ENCODE data around the gene SIK3.

DNA sequence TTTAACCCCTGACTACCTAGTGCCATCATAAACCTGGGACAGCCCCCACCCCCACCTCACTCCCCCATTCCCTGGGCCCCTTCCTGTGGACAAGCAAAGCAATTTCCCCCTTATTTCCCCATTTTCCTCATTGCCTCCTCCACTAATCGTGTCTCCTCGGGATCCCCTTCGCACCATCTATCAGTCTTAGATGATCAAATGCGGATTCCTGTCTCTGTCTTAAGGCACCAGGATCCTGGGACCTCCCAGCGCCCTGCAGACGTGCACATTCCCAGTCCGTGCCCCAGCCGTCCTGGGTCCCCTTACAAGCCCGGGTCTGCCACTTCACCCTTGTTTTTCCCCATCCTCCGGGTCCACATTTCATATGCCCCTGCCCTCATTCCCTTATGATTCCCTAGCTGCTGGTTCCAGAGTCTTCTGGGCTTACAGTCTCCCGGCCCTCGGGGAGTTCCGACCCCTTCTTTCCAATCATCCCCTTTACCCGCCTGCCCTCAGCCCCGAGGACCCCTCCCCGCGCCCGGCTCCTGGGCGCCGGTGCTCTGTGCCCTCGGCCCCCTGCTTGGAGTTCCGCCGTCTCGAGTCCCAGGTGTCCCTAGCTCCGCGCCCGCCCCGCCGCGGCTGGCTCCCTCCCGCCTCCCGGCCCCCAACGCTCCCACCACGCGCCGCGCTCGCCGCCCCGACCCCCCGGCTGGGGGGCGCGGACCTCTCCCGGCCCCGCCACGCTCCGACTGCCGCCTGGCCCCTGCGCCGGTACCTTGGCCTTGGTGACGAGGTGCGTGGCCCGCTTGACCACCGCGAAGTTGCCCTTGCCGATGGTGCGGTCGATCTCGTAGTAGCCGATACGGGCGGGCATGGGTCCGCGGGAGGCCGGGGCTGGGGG lies 599 bp downstream of the SIK3 start:
- TF ChIP-seq, protein P1, sequence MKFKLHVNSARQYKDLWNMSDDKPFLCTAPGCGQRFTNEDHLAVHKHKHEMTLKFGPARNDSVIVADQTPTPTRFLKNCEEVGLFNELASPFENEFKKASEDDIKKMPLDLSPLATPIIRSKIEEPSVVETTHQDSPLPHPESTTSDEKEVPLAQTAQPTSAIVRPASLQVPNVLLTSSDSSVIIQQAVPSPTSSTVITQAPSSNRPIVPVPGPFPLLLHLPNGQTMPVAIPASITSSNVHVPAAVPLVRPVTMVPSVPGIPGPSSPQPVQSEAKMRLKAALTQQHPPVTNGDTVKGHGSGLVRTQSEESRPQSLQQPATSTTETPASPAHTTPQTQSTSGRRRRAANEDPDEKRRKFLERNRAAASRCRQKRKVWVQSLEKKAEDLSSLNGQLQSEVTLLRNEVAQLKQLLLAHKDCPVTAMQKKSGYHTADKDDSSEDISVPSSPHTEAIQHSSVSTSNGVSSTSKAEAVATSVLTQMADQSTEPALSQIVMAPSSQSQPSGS (CRISPR knock-in tag; IDR thresholded peaks at IDR 0.05; ENCODE audit: borderline replicate concordance, low read depth), result no peak
- TF ChIP-seq, protein P2, sequence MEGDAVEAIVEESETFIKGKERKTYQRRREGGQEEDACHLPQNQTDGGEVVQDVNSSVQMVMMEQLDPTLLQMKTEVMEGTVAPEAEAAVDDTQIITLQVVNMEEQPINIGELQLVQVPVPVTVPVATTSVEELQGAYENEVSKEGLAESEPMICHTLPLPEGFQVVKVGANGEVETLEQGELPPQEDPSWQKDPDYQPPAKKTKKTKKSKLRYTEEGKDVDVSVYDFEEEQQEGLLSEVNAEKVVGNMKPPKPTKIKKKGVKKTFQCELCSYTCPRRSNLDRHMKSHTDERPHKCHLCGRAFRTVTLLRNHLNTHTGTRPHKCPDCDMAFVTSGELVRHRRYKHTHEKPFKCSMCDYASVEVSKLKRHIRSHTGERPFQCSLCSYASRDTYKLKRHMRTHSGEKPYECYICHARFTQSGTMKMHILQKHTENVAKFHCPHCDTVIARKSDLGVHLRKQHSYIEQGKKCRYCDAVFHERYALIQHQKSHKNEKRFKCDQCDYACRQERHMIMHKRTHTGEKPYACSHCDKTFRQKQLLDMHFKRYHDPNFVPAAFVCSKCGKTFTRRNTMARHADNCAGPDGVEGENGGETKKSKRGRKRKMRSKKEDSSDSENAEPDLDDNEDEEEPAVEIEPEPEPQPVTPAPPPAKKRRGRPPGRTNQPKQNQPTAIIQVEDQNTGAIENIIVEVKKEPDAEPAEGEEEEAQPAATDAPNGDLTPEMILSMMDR (IDR thresholded peaks at IDR 0.05), result no peak

Measured in WTC11 (cell line).